Nephron progenitor cell (in vitro differentiated cells): ENCODE measurements around the gene AMDHD1.

ENCODE experiments used
- DNase-seq: peaks from one replicate; pipeline ENCODE4 v3.0.0; 2021
- H3K27ac Mint-ChIP-seq: 2 replicates; pipeline ENCODE4 v1.8.0; 2021; ENCODE audit warnings: mild to moderate bottlenecking, moderate library complexity, mixed read lengths
- H3K27me3 Mint-ChIP-seq: 2 replicates; pipeline ENCODE4 v1.8.0; 2021; ENCODE audit warnings: mild to moderate bottlenecking, low read depth, mixed read lengths; ENCODE audit not compliant: poor library complexity
- H3K36me3 Mint-ChIP-seq: 2 replicates; pipeline ENCODE4 v1.8.0; 2021; ENCODE audit warnings: low read depth, mixed read lengths
- H3K4me1 Mint-ChIP-seq: 2 replicates; pipeline ENCODE4 v1.8.0; 2021; ENCODE audit warnings: mixed read lengths
- H3K4me3 Mint-ChIP-seq: 2 replicates; pipeline ENCODE4 v1.8.0; 2021; ENCODE audit warnings: mild to moderate bottlenecking, moderate library complexity, mixed read lengths
- H3K9me3 Mint-ChIP-seq: 2 replicates; pipeline ENCODE4 v1.8.0; 2021; ENCODE audit warnings: mild to moderate bottlenecking, moderate library complexity, mixed read lengths
- CTCF ChIP-seq: fragments of 200-600 bp; sonication (generic); IDR thresholded peaks from 2 replicates; pipeline ENCODE4 v1.5.0; 2021; ENCODE audit warnings: antibody characterized with exemption

Gene AMDHD1

GRCh38 chr12:95974358-95974757 is 31.2 kb downstream of the AMDHD1 start:
- DNase-seq = no peak
- Mint-ChIP-seq H3K36me3 (peaks cover 7% of the 10 kb centered on the region), H3K4me1 (peaks cover 36% of the 10 kb centered on the region), H3K9me3 (peaks cover 13% of the 10 kb centered on the region), H3K27ac (no peak overlapping the region), H3K4me3 (no peak overlapping the region), H3K27me3 (no peaks in the 10 kb centered on the region)
- no peak for TF ChIP-seq CTCF

GRCh38 chr12:95975491-95975890 is 32.4 kb downstream of the AMDHD1 start:
- peaks cover under 1% of the 10 kb centered on the region for H3K36me3 Mint-ChIP-seq
- DNase-seq = no peak
- H3K9me3 Mint-ChIP-seq = peaks cover 6% of the 10 kb centered on the region
- H3K4me3 Mint-ChIP-seq = no peak overlapping the region
- no peak overlapping the region for H3K27ac Mint-ChIP-seq
- H3K27me3 Mint-ChIP-seq = no peaks in the 10 kb centered on the region
- H3K4me1 Mint-ChIP-seq = peaks cover 33% of the 10 kb centered on the region
- TF ChIP-seq CTCF = no peak

- no peaks in the 10 kb centered on the region for H3K9me3 Mint-ChIP-seq
Observed at GRCh38 chr12:95976416-95976832, 33.3 kb downstream of the AMDHD1 start.

GRCh38 chr12:95977764-95978305 is 34.7 kb downstream of the AMDHD1 start:
- Mint-ChIP-seq H3K27me3 (peaks cover 3% of the 10 kb centered on the region), H3K9me3 (no peaks in the 10 kb centered on the region), H3K4me1 (peaks cover 17% of the 10 kb centered on the region), H3K4me3 (no peak overlapping the region), H3K27ac (no peak overlapping the region), H3K36me3 (no peaks in the 10 kb centered on the region)
- TF ChIP-seq CTCF = no peak
- DNase-seq = no peak

More at GRCh38 chr12:95976416-95976832, 33.3 kb downstream of the AMDHD1 start:
- Mint-ChIP-seq H3K27ac (no peak overlapping the region), H3K4me3 (no peak overlapping the region), H3K36me3 (no peaks in the 10 kb centered on the region), H3K4me1 (peaks cover 25% of the 10 kb centered on the region), H3K27me3 (no peaks in the 10 kb centered on the region)
- no peak for TF ChIP-seq CTCF
- no peak for DNase-seq

- H3K4me3 Mint-ChIP-seq = no peak overlapping the region
Observed at GRCh38 chr12:95978351-95978750, 35.2 kb downstream of the AMDHD1 start.

More at GRCh38 chr12:95978351-95978750, 35.2 kb downstream of the AMDHD1 start:
- H3K27ac Mint-ChIP-seq = no peak overlapping the region
- no peak for TF ChIP-seq CTCF
- no peaks in the 10 kb centered on the region for H3K36me3 Mint-ChIP-seq
- H3K4me1 Mint-ChIP-seq = peaks cover 12% of the 10 kb centered on the region
- no peaks in the 10 kb centered on the region for H3K9me3 Mint-ChIP-seq
- no peak for DNase-seq
- peaks cover 3% of the 10 kb centered on the region for H3K27me3 Mint-ChIP-seq
